Activated CD4-positive, alpha-beta T cell treated with anti-CD3 and anti-CD28 coated beads, Interleukin-2, amount 10 ng/mL, durations not matched to agents 7 days and 5 days (primary cell): ENCODE data around the gene PURA. TPM values are rescaled to one million over a fixed set of nuclear protein-coding genes. Genes with fewer than 3 reads are reported as not detected.
"Not testable (repeated sequence)": the region's sequence is repeated elsewhere in the genome, so short reads cannot be mapped to it uniquely, and the experiment has no call there.

Source experiments
- CTCF ChIA-PET: fragments of 350-600 bp; sonication (Branson Sonifier 250); formaldehyde crosslinking; loops from one replicate; lab custom pipeline; 2021; ENCODE audit warnings: antibody characterized with exemption; lab: Charles Lee
- POLR2A ChIA-PET: fragments of 350-600 bp; sonication (Branson Sonifier 250); formaldehyde crosslinking; loops from one replicate; lab custom pipeline; 2021; ENCODE audit warnings: antibody characterized with exemption; lab: Charles Lee
- DNase-seq: peaks from one replicate; pipeline ENCODE4 v3.0.0-alpha.2; 2020
- H3K27ac Mint-ChIP-seq: one replicate; pipeline ENCODE4 v1.8.0; 2021; ENCODE audit warnings: mild to moderate bottlenecking, moderate library complexity, mixed read lengths
- H3K27me3 Mint-ChIP-seq: one replicate; pipeline ENCODE4 v1.8.0; 2021; ENCODE audit warnings: mixed read lengths
- H3K36me3 Mint-ChIP-seq: one replicate; pipeline ENCODE4 v1.8.0; 2021; ENCODE audit warnings: low read depth, mixed read lengths
- H3K4me1 Mint-ChIP-seq: one replicate; pipeline ENCODE4 v1.8.0; 2021; ENCODE audit warnings: mixed read lengths
- H3K4me3 Mint-ChIP-seq: one replicate; pipeline ENCODE4 v1.8.0; 2021; ENCODE audit warnings: mild to moderate bottlenecking, moderate library complexity, mixed read lengths
- H3K9me3 Mint-ChIP-seq: one replicate; pipeline ENCODE4 v1.8.0; 2021; ENCODE audit warnings: mixed read lengths
- total RNA-seq, 2 experiments: library from RNA; stranded (reverse); gene quantifications; one replicate each; pipeline ENCODE4 v1.2.3, GENCODE V29; 2021

Gene PURA
- total RNA-seq, 2 experiments from 2014 or later = 15.5 to 15.7 TPM

- no peak for DNase-seq
- no peak overlapping the region for H3K27ac Mint-ChIP-seq
- no peak overlapping the region for H3K4me3 Mint-ChIP-seq
- ChIA-PET POLR2A (no interaction called here), CTCF (interaction anchor here (0.6 to 4.5 kb wide), 11 partner anchors 10 to 542 kb away, joined by 3 to 30 read pairs (median 5); no protein-coding TSS in a partner anchor)
- peaks cover 30% of the 10 kb centered on the region for H3K27me3 Mint-ChIP-seq
- H3K9me3 Mint-ChIP-seq = no peaks in the 10 kb centered on the region
- H3K36me3 Mint-ChIP-seq = no peaks in the 10 kb centered on the region
- H3K4me1 Mint-ChIP-seq = peaks cover 13% of the 10 kb centered on the region
Measured at GRCh38 chr5:140145256-140145655, 31.3 kb downstream of the PURA start.

DNA sequence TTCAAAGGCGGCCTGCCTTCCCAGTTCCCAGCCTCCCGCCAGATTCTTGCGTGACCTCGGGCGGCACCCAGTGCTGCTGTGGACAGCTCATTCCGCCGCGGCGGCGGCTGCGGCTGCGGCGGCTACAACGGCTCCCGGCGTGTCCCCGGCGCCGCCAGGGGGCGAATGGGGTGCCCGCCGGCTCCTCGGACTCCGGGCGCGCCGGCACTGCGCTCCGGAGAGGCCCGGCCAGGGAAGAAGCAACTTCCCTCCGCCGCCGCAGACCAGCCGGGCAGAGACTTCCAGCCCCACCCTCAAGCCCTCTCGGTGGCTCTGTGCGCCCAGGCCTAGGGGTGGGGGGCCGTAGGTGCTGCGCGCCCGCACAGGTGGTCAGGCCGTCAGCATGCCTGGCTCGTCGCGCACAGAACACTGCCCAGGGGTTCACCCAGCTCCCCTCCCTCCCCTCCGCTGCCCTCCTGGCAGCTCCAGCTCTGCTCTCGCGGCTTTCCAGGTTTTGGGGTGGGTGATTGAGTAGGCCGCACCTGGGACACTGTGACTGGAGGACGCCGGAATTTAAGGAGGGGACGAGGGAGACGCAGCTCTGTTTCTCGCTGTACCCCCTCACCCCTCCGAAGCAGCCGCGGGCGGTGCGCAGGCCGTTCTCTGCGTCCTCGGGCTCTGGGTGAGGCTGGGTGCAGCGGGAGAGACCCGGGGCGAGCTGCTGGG lies 32.1 kb downstream of the PURA start:
- DNase-seq = peak; percentile 44
- Mint-ChIP-seq H3K9me3 (no peaks in the 10 kb centered on the region), H3K4me3 (no peak overlapping the region), H3K27me3 (peaks cover 30% of the 10 kb centered on the region), H3K36me3 (no peaks in the 10 kb centered on the region), H3K27ac (no peak overlapping the region), H3K4me1 (peaks cover 13% of the 10 kb centered on the region)
- CTCF ChIA-PET = interaction anchor here (0.6 to 4.5 kb wide), 13 partner anchors 9 to 543 kb away, joined by 3 to 30 read pairs (median 5); no protein-coding TSS in a partner anchor
- POLR2A ChIA-PET = no interaction called here

GRCh38 chr5:140146523-140146842 lies 32.6 kb downstream of the PURA start:
- Mint-ChIP-seq H3K36me3 (no peaks in the 10 kb centered on the region), H3K27me3 (peaks cover 30% of the 10 kb centered on the region), H3K4me1 (peaks cover 13% of the 10 kb centered on the region), H3K27ac (no peak overlapping the region), H3K4me3 (no peak overlapping the region), H3K9me3 (no peaks in the 10 kb centered on the region)
- DNase-seq = no peak
- CTCF ChIA-PET = interaction anchor here (0.9 to 4.5 kb wide), 9 partner anchors 8 to 74 kb away, joined by 3 to 30 read pairs (median 5); no protein-coding TSS in a partner anchor
- POLR2A ChIA-PET = no interaction called here

DNA sequence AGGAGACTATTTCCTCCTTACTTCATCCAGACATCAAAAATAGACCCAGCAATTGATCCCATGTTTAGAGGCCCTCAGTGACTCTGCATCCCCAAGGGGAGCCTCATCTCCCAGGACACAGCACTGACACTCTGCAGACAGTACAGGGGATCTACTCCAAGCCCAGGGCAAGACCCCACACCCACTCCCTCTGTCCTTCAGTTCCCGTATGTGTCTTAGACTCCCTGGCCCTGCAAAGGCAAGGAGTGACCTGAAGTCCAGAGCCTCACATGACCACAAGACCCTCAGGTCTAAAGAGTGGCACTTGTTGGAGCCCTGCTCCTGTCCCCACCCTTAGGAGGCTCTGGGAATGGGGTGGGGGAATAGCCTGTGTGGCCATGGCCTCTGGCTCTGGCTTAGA lies 33.6 kb downstream of the PURA start:
- H3K27ac Mint-ChIP-seq = no peak overlapping the region
- no peaks in the 10 kb centered on the region for H3K9me3 Mint-ChIP-seq
- peaks cover 16% of the 10 kb centered on the region for H3K4me1 Mint-ChIP-seq
- DNase-seq = no peak
- H3K27me3 Mint-ChIP-seq = peaks cover 30% of the 10 kb centered on the region
- POLR2A ChIA-PET = no interaction called here
- CTCF ChIA-PET = no interaction called here
- H3K4me3 Mint-ChIP-seq = no peak overlapping the region
- no peaks in the 10 kb centered on the region for H3K36me3 Mint-ChIP-seq

- Mint-ChIP-seq H3K36me3 (no peaks in the 10 kb centered on the region), H3K27me3 (peaks cover 30% of the 10 kb centered on the region), H3K9me3 (no peaks in the 10 kb centered on the region), H3K27ac (no peak overlapping the region), H3K4me1 (peaks cover 16% of the 10 kb centered on the region), H3K4me3 (no peak overlapping the region)
- CTCF ChIA-PET = interaction anchor here (0.6 kb wide), 1 partner anchor 29 kb away, joined by 3 read pairs; no protein-coding TSS in a partner anchor
- POLR2A ChIA-PET = no interaction called here
- no peak for DNase-seq
Measured at GRCh38 chr5:140148508-140148907, 34.6 kb downstream of the PURA start.

DNA sequence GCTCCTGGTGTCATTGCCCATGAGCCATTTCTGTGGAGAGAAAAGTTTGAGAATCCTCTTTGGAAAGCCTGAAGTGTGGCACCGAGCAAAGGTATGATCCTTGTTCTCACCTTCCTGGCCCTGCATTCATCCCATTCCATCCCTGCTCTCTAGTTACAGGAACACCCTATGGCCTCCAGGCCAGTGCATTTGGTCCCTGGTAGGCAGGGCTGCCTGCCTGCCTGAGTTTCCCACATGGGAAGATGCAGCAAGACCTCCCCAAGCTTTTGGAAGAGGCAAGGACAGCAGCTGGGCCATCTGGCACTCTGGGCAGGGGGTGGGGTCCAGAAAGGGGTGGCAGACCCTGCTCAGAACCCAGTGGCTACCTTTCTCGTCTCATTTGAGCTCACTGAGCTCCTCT lies 36.3 kb downstream of the PURA start:
- no peaks in the 10 kb centered on the region for H3K36me3 Mint-ChIP-seq
- CTCF ChIA-PET = interaction anchor here (0.6 to 0.9 kb wide), 3 partner anchors 10 to 43 kb away, joined by 3 read pairs; no protein-coding TSS in a partner anchor
- DNase-seq = no peak
- POLR2A ChIA-PET = no interaction called here
- no peaks in the 10 kb centered on the region for H3K9me3 Mint-ChIP-seq
- H3K4me1 Mint-ChIP-seq = peaks cover 7% of the 10 kb centered on the region
- no peak overlapping the region for H3K4me3 Mint-ChIP-seq
- H3K27me3 Mint-ChIP-seq = peaks cover 25% of the 10 kb centered on the region
- no peak overlapping the region for H3K27ac Mint-ChIP-seq

DNA sequence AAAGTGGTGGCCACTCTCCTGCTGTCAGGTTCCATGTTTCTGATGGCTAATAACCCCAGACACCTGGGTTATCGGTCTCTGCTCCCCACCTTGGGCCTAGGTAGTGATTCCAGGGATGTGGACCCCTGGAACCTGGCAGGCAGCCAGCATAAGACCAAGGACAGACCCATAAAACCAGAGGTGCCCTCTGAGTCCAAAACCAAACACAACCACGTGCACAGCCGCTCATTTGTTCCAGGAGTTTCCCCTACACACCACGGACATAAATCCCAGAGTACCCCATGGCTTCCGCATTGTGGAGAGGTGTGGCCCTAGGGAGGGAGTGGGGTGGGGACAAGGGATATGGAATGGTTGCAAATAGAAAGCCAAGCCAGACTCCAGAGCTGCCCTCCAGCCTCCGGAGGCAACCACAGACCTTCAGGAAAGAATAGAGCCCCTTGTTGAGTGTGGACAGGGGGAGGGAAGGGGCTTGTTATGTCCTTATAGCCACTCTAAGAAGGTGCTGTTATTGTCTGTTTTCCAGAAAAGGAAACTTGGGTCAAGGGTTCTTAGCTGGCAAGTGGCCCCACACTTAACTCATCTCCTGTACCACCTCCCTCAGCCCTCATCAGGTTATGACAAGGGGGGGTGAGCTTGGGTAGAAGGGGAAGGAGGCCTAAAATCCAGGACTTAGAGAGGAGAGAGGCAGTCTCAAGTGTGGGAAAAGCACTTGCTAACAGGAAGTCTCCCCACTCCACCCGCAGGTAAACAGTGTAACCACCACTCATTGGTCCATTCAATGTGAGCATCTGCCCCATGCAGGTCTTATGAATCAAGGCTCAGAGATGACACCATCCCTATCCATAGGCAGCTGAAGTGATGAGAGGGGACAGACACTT lies 37.5 kb downstream of the PURA start:
- peaks cover 2% of the 10 kb centered on the region for H3K4me1 Mint-ChIP-seq
- ChIA-PET POLR2A (no interaction called here), CTCF (interaction anchor here (1.0 kb wide), 2 partner anchors 7 to 13 kb away, joined by 3 to 4 read pairs; no protein-coding TSS in a partner anchor)
- H3K36me3 Mint-ChIP-seq = no peaks in the 10 kb centered on the region
- no peaks in the 10 kb centered on the region for H3K9me3 Mint-ChIP-seq
- no peak for DNase-seq
- peaks cover 20% of the 10 kb centered on the region for H3K27me3 Mint-ChIP-seq
- H3K27ac Mint-ChIP-seq = no peak overlapping the region
- H3K4me3 Mint-ChIP-seq = no peak overlapping the region

GRCh38 chr5:140152022-140152999 lies 38.4 kb downstream of the PURA start:
- Mint-ChIP-seq H3K36me3 (no peaks in the 10 kb centered on the region), H3K4me3 (no peak overlapping the region), H3K27ac (no peak overlapping the region), H3K27me3 (peaks cover 11% of the 10 kb centered on the region), H3K9me3 (no peaks in the 10 kb centered on the region), H3K4me1 (peaks cover 10% of the 10 kb centered on the region)
- DNase-seq = no peak
- ChIA-PET POLR2A (no interaction called here), CTCF (interaction anchor here (1.0 to 1.5 kb wide), 5 partner anchors 8 to 365 kb away, joined by 3 to 4 read pairs (median 3); no protein-coding TSS in a partner anchor)

DNA sequence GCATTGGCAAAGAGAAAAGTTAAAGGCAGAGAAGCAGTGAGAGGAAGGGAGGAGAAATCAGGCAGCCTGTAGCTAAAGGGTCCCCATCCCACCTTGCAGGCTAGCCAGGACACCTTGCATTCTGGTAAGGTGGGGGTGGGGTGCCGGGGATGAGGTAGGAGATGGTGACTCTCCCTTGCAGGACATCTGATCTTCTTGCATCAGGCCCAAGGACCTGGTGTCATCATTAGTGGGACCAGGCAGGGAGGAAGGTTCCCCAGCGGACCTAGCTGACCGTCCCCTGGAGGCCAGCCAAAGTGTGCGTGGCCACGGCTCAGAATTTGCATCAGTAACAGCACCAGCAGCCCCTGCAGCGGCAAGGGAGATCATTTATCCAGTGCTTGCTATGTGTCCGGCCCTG lies 39.3 kb downstream of the PURA start:
- ChIA-PET POLR2A (no interaction called here), CTCF (interaction anchor here (1.1 to 3.6 kb wide), 3 partner anchors 9 to 366 kb away, joined by 3 to 21 read pairs (median 3); no protein-coding TSS in a partner anchor)
- H3K4me3 Mint-ChIP-seq = no peak overlapping the region
- peaks cover 12% of the 10 kb centered on the region for H3K4me1 Mint-ChIP-seq
- H3K27ac Mint-ChIP-seq = no peak overlapping the region
- H3K9me3 Mint-ChIP-seq = no peaks in the 10 kb centered on the region
- H3K36me3 Mint-ChIP-seq = no peaks in the 10 kb centered on the region
- peaks cover 2% of the 10 kb centered on the region for H3K27me3 Mint-ChIP-seq
- no peak for DNase-seq

DNA sequence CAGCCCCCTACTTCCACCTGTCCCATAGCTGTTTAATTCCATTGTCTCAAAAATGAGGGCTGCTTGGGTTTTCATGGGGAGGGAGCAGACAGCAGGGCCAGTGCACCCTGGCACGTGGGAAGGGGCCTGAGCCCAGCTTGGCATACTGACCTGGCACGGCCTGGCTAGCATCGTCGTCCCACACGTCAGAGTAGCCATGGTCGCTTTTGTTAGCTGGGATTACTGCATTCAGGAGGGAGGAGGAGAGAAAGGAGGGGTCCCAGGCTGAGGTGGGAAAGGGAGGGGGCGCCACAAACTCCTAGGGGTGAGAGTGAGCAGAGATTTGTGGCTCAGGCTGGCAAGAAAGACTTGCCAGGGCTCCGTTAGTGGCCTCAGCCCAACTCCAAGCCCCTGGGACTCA lies 40.0 kb downstream of the PURA start:
- no peak overlapping the region for H3K4me3 Mint-ChIP-seq
- H3K36me3 Mint-ChIP-seq = no peaks in the 10 kb centered on the region
- H3K27me3 Mint-ChIP-seq = no peaks in the 10 kb centered on the region
- no peak for DNase-seq
- no peak overlapping the region for H3K27ac Mint-ChIP-seq
- peaks cover 12% of the 10 kb centered on the region for H3K4me1 Mint-ChIP-seq
- CTCF ChIA-PET = interaction anchor here (1.1 to 3.6 kb wide), 3 partner anchors 9 to 367 kb away, joined by 3 to 21 read pairs (median 3); no protein-coding TSS in a partner anchor
- no peaks in the 10 kb centered on the region for H3K9me3 Mint-ChIP-seq
- POLR2A ChIA-PET = no interaction called here

GRCh38 chr5:140154710-140155381 lies 40.9 kb downstream of the PURA start:
- POLR2A ChIA-PET, H3K36me3 Mint-ChIP-seq, H3K27me3 Mint-ChIP-seq, H3K4me3 Mint-ChIP-seq, H3K27ac Mint-ChIP-seq, DNase-seq, H3K9me3 Mint-ChIP-seq: not testable (repeated sequence)
- H3K4me1 Mint-ChIP-seq = peaks cover 12% of the 10 kb centered on the region
- CTCF ChIA-PET = interaction anchor here (0.6 to 3.6 kb wide), 3 partner anchors 10 to 388 kb away, joined by 3 to 21 read pairs (median 3); no protein-coding TSS in a partner anchor
